Measurements from ENCODE around the gene TINCR.

- no peak for TF ChIP-seq CTCF (IDR thresholded peaks at IDR 0.05)
- TF ChIP-seq POLR2A (IDR thresholded peaks at IDR 0.05), result no peak
These were observed 4.7 kb downstream of the TINCR start for GRCh38 chr19:5563008-5563431.

Measured in thyroid gland (tissue), 4 donors.